ENCODE data around the gene SPNS3. TPM values are rescaled to one million over a fixed set of nuclear protein-coding genes. Genes with fewer than 3 reads are reported as not detected.
A peak's percentile ranks its signal among the peaks of the same experiment; 100 is the strongest.

Gene SPNS3
- total and polyA plus RNA-seq, 2 of the 8 experiments (the other 6 are each of a cell fraction or from before 2014, with no cell fraction given) = not detected

DNA sequence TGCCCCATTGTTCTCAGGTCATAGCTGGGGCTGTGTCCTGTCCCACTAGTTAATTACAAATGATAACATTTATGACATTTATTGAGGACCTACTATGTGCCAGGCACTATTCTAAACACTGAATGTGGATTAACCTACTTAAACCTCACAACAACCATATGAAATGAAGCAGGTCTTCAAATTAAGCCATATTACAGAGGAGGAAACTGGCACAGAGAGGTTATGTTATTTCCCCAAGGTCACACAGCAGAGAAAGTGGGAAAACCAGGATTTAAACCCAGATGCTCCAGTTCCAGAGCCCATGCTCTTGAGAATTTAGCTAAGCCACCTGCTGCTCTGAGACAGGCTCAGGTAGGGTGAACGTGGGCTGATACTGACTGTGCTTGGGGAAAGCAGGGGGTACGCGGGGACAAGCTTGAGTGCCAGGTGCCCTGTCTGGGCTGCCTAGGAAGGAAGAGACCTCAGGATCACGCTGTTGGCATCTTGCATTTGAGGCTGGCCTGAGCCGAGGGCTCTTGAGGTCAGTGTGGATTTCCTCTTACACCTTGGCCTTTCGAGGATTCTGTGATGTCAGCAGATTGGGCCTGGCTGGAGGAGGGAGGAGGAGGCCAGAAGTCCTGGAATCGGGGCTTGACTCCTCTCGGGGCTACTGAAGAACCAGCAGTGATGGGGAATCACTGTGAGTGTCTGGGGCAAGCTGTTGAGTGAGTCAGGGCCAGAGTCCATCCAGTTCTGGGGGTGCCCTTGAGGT is 73.8 kb downstream of the SPNS3 start:
- no peak for DNase-seq (ENCODE audit: low read depth in 1 of 2, low spot score in 2 of 2)
- Histone ChIP-seq H2BK5ac (ENCODE audit: low read depth, low read length) (no peak overlapping the region), H3K23me2 (ENCODE audit: low read depth, low read length) (no peaks in the 10 kb centered on the region), H3K4me1 (replicated peaks in 1 of 4; ENCODE audit: control insufficient read depth in 3 of 4, insufficient read depth in 4 of 4, low read length in 3 of 4) (peaks cover 0 to 3% (median 0%) of the 10 kb centered on the region in 4 experiments; a peak in 1 of 7 replicates), H3K4ac (replicated peaks; ENCODE audit: insufficient read length, low read depth, low read length) (no peak overlapping the region), H3K79me2 (ENCODE audit: control insufficient read depth in 1 of 2, insufficient read depth in 2 of 2, low read length in 2 of 2) (no peaks in the 10 kb centered on the region), H4K8ac (ENCODE audit: extremely low read depth, insufficient read depth, low read length) (no peak overlapping the region), H3K79me1 (ENCODE audit: low read depth, low read length) (no peaks in the 10 kb centered on the region; the same call in 1 of the 2 replicates), H3K27me3 (replicated peaks in 1 of 4; ENCODE audit: control insufficient read depth in 3 of 4, extremely low read depth in 1 of 4, insufficient read depth in 3 of 4, low read length in 3 of 4) (no peaks in the 10 kb centered on the region; a peak in 3 of 7 replicates), H3K4me2 (ENCODE audit: insufficient read depth in 1 of 2, low read depth in 2 of 2, low read length in 2 of 2) (no peak overlapping the region), H3K27ac (ENCODE audit: low read depth, low read length) (no peak overlapping the region), H2BK12ac (ENCODE audit: low read depth, low read length) (no peak overlapping the region), H4K5ac (ENCODE audit: insufficient read length, low read depth, low read length) (no peak overlapping the region), H2AK5ac (ENCODE audit: low read depth, low read length) (no peak overlapping the region), H3K9ac (replicated peaks in 1 of 4; ENCODE audit: extremely low read depth in 1 of 4, low read depth in 3 of 4, low read length in 3 of 4) (no peak overlapping the region), H4K91ac (replicated peaks; ENCODE audit: insufficient read length, low read length) (no peak overlapping the region), H3K56ac (replicated peaks; ENCODE audit: insufficient read length, low read depth, low read length) (no peak overlapping the region), H4K20me1 (replicated peaks in 1 of 2; ENCODE audit: control insufficient read depth in 1 of 2, insufficient read depth in 2 of 2, low read length in 2 of 2) (no peaks in the 10 kb centered on the region), H2BK15ac (ENCODE audit: low read length) (no peak overlapping the region), H3K23ac (ENCODE audit: insufficient read length) (no peak overlapping the region), H2BK20ac (ENCODE audit: low read length) (no peak overlapping the region), H2AFZ (ENCODE audit: low read length) (no peak overlapping the region), H2BK120ac (replicated peaks; ENCODE audit: low read depth, low read length) (no peak overlapping the region), H3K36me3 (ENCODE audit: control insufficient read depth in 2 of 4, insufficient read depth in 4 of 4, low read length in 3 of 4) (no peaks in the 10 kb centered on the region), H3K4me3 (ENCODE audit: extremely low read depth in 1 of 4, insufficient read depth in 2 of 4, low read depth in 3 of 4, low read length in 4 of 4) (no peak overlapping the region), H3K18ac (ENCODE audit: extremely low read depth, low read length) (no peak overlapping the region), H3K14ac (ENCODE audit: insufficient read length) (no peak overlapping the region), H3K9me3 (ENCODE audit: insufficient read depth in 2 of 2, low read depth in 1 of 2, low read length in 1 of 2) (no peaks in the 10 kb centered on the region)
- WGBS, 2 experiments (ENCODE audit: extremely low coverage in 1 of 2, insufficient coverage in 1 of 2, insufficient read length in 1 of 2, insufficient replicate concordance in 2 of 2, low coverage in 1 of 2, low lambda C conversion rate in 2 of 2, missing lambda C conversion rate in 1 of 2) = 87% methylated on average over 8 of the region's 8 CpGs; no CpG with 5 or more reads in 1 of the 2 experiments
- POLR2A ChIA-PET (ENCODE audit: partially characterized antibody) = interaction anchor here (1.3 kb wide), 1 partner anchor 364 kb away, joined by 3 read pairs; no protein-coding TSS in a partner anchor
- TF ChIP-seq SP1 (IDR thresholded peaks at IDR 0.05; ENCODE audit: low read depth, low read length) (no peak), EGR1 (IDR thresholded peaks at IDR 0.05; ENCODE audit: borderline replicate concordance, low read depth, low read length) (no peak), KDM1A (IDR thresholded peaks at IDR 0.05; ENCODE audit: borderline replicate concordance, low read length) (peak; percentile 54; the same call in 1 of the 2 replicates), SIN3A (conservative IDR thresholded peaks at IDR 0.05 in 1 of 2, IDR thresholded peaks at IDR 0.05 in 1 of 2; ENCODE audit: low read depth in 1 of 2, low read length in 2 of 2) (no peak), FOSL1 (IDR thresholded peaks at IDR 0.05; ENCODE audit: insufficient read depth, low read depth, low read length) (no peak)
- TF ChIP-seq, protein P1, sequence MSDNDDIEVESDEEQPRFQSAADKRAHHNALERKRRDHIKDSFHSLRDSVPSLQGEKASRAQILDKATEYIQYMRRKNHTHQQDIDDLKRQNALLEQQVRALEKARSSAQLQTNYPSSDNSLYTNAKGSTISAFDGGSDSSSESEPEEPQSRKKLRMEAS (IDR thresholded peaks at IDR 0.05) = no peak
- FAIRE-seq = no peak
- CTCF ChIA-PET (ENCODE audit: partially characterized antibody) = interaction anchor here (0.6 to 1.7 kb wide), 5 partner anchors 15 to 86 kb away, joined by 3 to 4 read pairs (median 3); partner anchors contain the start of gene GGT6
